HAP-1 (cell line): Measurements from ENCODE around the gene RALGAPA1.
"Not testable (repeated sequence)": the region's sequence is repeated elsewhere in the genome, so short reads cannot be mapped to it uniquely, and the experiment has no call there.

Experiments
- DNase-seq, 2 experiments: peaks; one replicate each; pipeline ENCODE4 v3.0.0-alpha.2; 2016 to 2020; ENCODE audit warnings: low spot score in 2 of 2
- H3K27me3 ChIP-seq: fragments of 250-450 bp; sonication (Bioruptor Pico); 2 replicates; pipeline ENCODE4 v1.5.1; 2020; ENCODE audit warnings: low read depth, mild to moderate bottlenecking, moderate library complexity
- H3K36me3 ChIP-seq: fragments of 250-450 bp; sonication (Bioruptor Pico); replicated peaks from 2 replicates; pipeline ENCODE4 v1.5.1; 2020; ENCODE audit warnings: mild to moderate bottlenecking
- H3K4me1 ChIP-seq: fragments of 250-450 bp; sonication (Bioruptor Pico); 2 replicates; pipeline ENCODE4 v1.5.1; 2020; ENCODE audit warnings: mild to moderate bottlenecking
- H3K4me3 ChIP-seq: fragments of 250-450 bp; sonication (Bioruptor Pico); 2 replicates; pipeline ENCODE4 v1.5.1; 2020; ENCODE audit warnings: mild to moderate bottlenecking, moderate library complexity
- H3K9me3 ChIP-seq: fragments of 250-450 bp; sonication (Bioruptor Pico); 2 replicates; pipeline ENCODE4 v1.5.1; 2020; ENCODE audit warnings: mild to moderate bottlenecking, moderate library complexity
- in situ Hi-C: fragments of 300-500 bp; cut with MboI; formaldehyde crosslinking; loops from 3 replicates; pipeline ENCODE4 v1.14.3; 2020; ENCODE audit warnings: low sequenced_read_pairs, inconsistent platforms, mixed read lengths

The RALGAPA1 gene

GRCh38 chr14:35689000-35689460, 120.1 kb downstream of the RALGAPA1 start:
- 0 out of 2 replicates have a peak, but pooled peaks cover 3% of the 10 kb centered on the region for H3K36me3 ChIP-seq
- in situ Hi-C loops = loop anchor here (10.0 kb wide), 2 partner anchors 264 to 544 kb away; no protein-coding TSS in a partner anchor
- no peaks in the 10 kb centered on the region for H3K27me3 ChIP-seq
- H3K9me3 ChIP-seq = no peaks in the 10 kb centered on the region
- H3K4me3 ChIP-seq = no peak overlapping the region
- DNase-seq = no peak
- H3K4me1 ChIP-seq = no peaks in the 10 kb centered on the region

DNA sequence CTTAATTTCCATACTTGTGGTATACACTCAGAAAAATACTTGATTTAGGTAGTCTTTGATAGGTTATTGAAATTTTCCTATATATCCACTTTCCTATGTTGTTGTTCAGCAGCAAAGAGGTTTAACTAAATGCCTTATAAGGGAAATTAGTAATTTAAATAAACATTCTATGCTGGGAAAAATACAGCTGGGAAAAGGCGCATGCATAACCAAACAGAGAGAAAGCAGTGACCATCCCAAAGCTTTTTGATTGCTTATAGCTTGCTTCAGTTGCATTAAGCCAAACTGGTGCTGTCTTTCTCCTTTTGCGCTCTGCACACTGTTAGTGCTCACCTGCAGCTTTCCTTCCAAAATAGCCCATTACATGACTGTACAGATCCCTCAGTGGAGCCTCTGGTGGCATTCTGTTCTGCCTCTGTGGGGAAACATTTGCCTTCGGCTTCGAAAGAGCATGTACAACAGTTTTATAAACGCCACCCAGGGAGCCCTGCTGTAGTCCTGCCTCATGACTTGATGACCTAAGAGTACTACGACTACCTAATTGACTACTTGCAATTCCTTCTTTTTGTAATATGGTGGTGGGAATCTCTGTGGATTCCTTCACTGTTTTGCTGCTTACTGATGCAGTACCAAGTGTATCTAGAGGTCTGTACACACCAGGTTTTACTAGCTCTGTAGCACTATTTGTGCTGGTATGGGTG, 120.8 kb downstream of the RALGAPA1 start:
- H3K4me1 ChIP-seq = no peaks in the 10 kb centered on the region
- H3K27me3 ChIP-seq = no peaks in the 10 kb centered on the region
- in situ Hi-C loops = loop anchor here (10.0 kb wide), 2 partner anchors 263 to 543 kb away; no protein-coding TSS in a partner anchor
- no peaks in the 10 kb centered on the region for H3K9me3 ChIP-seq
- H3K36me3 ChIP-seq = 0 out of 2 replicates have a peak, but pooled peaks cover 3% of the 10 kb centered on the region
- no peak overlapping the region for H3K4me3 ChIP-seq
- DNase-seq = no peak

DNA sequence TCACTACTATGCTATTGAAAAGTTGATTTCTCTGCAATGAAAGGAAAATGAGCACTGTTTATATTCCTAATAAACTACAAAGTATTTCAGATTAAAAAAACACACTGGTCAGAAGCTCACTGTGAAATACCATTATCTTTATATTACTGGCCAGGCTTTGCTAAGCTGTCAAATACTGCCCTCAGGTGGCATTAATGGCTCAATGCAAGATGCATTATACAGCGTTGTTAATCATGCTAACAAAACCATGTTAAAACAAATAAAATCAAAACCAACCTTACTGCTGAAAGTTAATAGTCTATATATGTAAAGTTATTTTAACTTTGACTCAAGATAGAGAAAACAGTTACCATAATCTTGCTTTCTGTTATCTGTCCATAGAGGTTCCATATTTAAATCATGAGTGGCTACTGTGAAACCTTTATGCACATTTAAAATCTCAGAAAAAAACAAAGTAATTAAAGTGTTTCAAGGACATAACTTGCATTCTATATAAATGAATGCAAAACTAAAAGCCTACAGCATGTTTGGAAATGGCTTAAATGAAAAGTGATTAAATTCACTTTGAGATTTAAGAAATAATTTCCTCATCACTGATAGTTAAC, 121.7 kb downstream of the RALGAPA1 start:
- peak; percentile 61 to 69 for DNase-seq
- Histone ChIP-seq H3K36me3 (0 out of 2 replicates have a peak, but pooled peaks cover 3% of the 10 kb centered on the region), H3K4me3 (no peak overlapping the region), H3K9me3 (no peaks in the 10 kb centered on the region), H3K27me3 (no peaks in the 10 kb centered on the region), H3K4me1 (no peaks in the 10 kb centered on the region)
- in situ Hi-C loops = loop anchor here (10.0 kb wide), 2 partner anchors 263 to 543 kb away; no protein-coding TSS in a partner anchor

- not testable (repeated sequence) for H3K27me3 ChIP-seq, H3K4me3 ChIP-seq, H3K36me3 ChIP-seq, H3K4me1 ChIP-seq, DNase-seq, H3K9me3 ChIP-seq
- in situ Hi-C loops = loop anchor here (10.0 kb wide), 2 partner anchors 259 to 539 kb away; no protein-coding TSS in a partner anchor
Observed at GRCh38 chr14:35683688-35684087, 125.4 kb downstream of the RALGAPA1 start.

- no peak for DNase-seq
- no peaks in the 10 kb centered on the region for H3K9me3 ChIP-seq
- in situ Hi-C loops = loop anchor here (10.0 kb wide), 2 partner anchors 258 to 538 kb away; no protein-coding TSS in a partner anchor
Observed at GRCh38 chr14:35682802-35683201, 126.3 kb downstream of the RALGAPA1 start.

DNA sequence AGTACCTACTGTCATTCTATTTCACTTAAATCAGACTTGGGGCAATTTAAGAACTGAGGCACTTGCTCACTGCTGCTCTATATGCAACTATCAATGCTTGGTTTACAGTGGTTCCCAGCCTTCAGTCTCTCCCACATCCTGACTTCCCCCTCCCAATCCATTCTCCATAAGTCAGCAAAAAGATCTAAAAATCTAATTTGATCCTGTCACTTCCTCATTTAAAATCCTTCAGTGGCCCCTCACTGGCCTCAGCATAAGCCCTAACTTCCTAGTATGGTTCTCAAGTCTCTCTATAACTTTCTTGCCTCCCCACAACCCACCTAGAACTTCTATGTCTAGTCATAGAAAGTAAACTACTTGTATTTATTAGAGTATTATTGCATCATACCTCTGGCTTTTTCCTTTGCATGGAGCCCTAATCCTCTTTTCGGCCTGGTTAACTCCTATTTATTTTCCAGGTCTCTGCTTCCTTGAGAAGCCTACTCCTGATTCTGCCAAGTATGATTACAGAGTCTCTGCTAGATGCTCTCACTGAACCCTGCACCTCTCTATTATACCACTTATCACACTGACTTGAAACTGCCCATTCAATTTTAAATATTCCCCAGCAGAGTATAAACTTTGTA, 130.6 kb downstream of the RALGAPA1 start:
- in situ Hi-C loops = no loop called here
- no peaks in the 10 kb centered on the region for H3K36me3 ChIP-seq
- H3K27me3 ChIP-seq = no peaks in the 10 kb centered on the region
- H3K4me1 ChIP-seq = no peaks in the 10 kb centered on the region; the same call in 1 of the 2 replicates
- no peak for DNase-seq
- no peak overlapping the region for H3K4me3 ChIP-seq
- H3K9me3 ChIP-seq = no peaks in the 10 kb centered on the region

More at GRCh38 chr14:35682802-35683201, 126.3 kb downstream of the RALGAPA1 start:
- no peaks in the 10 kb centered on the region; the same call in 1 of the 2 replicates for H3K4me1 ChIP-seq
- no peak overlapping the region for H3K4me3 ChIP-seq
- H3K36me3 ChIP-seq = no peaks in the 10 kb centered on the region
- H3K27me3 ChIP-seq = no peaks in the 10 kb centered on the region

GRCh38 chr14:35669782-35670181, 139.3 kb downstream of the RALGAPA1 start:
- no peak for DNase-seq
- Histone ChIP-seq H3K27me3 (no peaks in the 10 kb centered on the region), H3K4me1 (no peaks in the 10 kb centered on the region), H3K36me3 (no peaks in the 10 kb centered on the region), H3K9me3 (no peaks in the 10 kb centered on the region), H3K4me3 (no peak overlapping the region)
- in situ Hi-C loops = no loop called here

DNA sequence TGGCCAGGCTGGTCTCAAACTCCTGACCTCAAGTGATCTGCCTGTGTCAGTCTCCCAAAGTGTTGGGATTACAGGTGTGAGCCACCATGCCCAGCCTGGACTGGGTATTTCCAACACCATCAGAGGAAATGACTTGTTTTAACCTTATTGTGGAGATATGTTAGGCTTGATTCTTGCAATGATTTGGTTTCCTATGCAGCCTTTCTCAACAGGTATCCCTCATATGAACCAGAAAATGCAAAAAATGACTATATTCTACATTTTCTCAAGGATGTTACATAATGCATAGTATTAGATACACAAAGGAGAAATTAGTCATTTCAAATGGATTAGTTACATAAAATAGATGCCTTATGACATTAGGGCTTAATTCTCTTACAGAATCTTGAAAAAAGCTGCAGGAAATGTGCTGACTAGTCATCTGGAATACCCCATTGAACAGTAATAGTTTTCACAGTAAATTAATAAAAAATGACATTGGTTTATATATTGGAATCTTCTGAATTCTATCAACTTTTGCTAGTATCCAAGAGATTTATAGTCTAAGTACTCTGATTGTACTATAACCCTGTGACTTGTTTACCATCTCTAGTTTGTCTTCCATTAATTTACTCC, 142.6 kb downstream of the RALGAPA1 start:
- in situ Hi-C loops = no loop called here
- H3K4me3 ChIP-seq = no peak overlapping the region
- no peak for DNase-seq
- H3K4me1 ChIP-seq = no peaks in the 10 kb centered on the region
- no peaks in the 10 kb centered on the region for H3K9me3 ChIP-seq
- H3K36me3 ChIP-seq = no peaks in the 10 kb centered on the region
- no peaks in the 10 kb centered on the region for H3K27me3 ChIP-seq

- H3K27me3 ChIP-seq = no peaks in the 10 kb centered on the region
- no peak overlapping the region for H3K4me3 ChIP-seq
- H3K9me3 ChIP-seq = no peaks in the 10 kb centered on the region
- in situ Hi-C loops = no loop called here
- no peaks in the 10 kb centered on the region for H3K36me3 ChIP-seq
- no peak for DNase-seq
- peaks cover 6% of the 10 kb centered on the region; the same call in 1 of the 2 replicates for H3K4me1 ChIP-seq
Observed at GRCh38 chr14:35661875-35662274, 147.2 kb downstream of the RALGAPA1 start.

DNA sequence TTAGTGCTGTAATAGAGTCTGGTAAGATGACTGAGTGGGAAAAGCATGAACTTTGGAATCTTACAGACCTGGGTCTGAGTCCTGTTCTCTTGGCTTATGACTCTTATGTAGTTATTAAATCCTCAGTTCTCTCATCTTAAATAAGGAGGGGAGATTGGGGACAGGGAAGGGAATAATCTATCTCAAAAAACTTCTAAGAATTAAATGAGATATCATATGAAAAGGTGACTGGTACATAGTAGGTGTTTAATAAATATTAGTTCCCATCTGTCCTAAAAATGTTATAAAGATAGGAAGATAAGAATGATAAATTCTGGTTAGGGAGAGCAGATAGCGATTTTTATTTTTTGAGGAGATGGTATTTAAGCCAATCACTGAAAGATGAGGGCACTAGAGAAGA, 156.1 kb downstream of the RALGAPA1 start:
- no peaks in the 10 kb centered on the region for H3K9me3 ChIP-seq
- no peaks in the 10 kb centered on the region for H3K4me1 ChIP-seq
- no peak for DNase-seq
- in situ Hi-C loops = no loop called here
- H3K36me3 ChIP-seq = no peaks in the 10 kb centered on the region
- H3K4me3 ChIP-seq = no peak overlapping the region
- H3K27me3 ChIP-seq = no peaks in the 10 kb centered on the region

DNA sequence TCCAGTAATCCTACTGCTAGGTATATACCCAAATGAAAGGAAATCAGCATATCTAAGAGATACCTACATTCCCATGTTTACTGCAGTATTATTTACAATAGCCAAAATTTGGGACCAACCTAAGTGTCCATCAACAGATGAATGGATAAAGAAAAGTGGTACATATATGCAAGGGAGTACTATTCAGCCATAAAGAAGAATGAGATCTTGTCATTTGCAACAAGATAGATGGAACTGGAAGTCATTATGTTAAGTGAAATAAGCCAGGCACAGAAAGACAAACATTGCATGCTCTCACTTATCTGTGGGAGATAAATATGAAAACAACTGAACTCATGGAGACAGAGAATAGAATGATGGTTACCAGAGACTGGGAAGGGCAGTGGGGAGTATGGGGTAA, 165.6 kb downstream of the RALGAPA1 start:
- H3K9me3 ChIP-seq = no peaks in the 10 kb centered on the region
- H3K4me1 ChIP-seq = peaks cover 4% of the 10 kb centered on the region; the same call in 1 of the 2 replicates
- no peak for DNase-seq
- in situ Hi-C loops = no loop called here
- no peak overlapping the region for H3K4me3 ChIP-seq
- no peaks in the 10 kb centered on the region for H3K36me3 ChIP-seq
- no peaks in the 10 kb centered on the region for H3K27me3 ChIP-seq

DNA sequence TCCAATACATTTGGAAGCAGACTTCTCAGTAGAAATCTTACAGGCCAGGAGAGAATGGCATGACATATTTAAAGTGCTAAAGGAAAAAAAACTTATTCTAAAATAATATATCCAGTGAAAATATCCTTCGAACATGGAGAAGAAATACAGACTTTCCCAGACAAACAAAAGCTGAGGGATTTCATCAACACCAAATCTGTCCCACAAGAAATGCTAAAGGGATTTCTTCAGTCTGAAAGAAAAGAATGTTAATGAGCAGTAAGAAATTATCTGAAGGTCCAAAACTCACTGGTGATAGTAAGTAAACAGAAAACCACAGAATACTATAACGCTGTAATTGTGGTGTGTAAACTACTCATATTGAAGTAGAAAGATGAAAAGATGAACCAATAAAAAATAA, 171.2 kb downstream of the RALGAPA1 start:
- Histone ChIP-seq H3K4me1 (peaks cover 2% of the 10 kb centered on the region), H3K36me3 (no peaks in the 10 kb centered on the region), H3K27me3 (no peaks in the 10 kb centered on the region), H3K9me3 (peaks cover 4% of the 10 kb centered on the region; the same call in 1 of the 2 replicates), H3K4me3 (no peak overlapping the region)
- in situ Hi-C loops = no loop called here
- DNase-seq = no peak

- DNase-seq = no peak
- H3K9me3 ChIP-seq = peaks cover 4% of the 10 kb centered on the region; the same call in 1 of the 2 replicates
- peaks cover 7% of the 10 kb centered on the region for H3K4me1 ChIP-seq
- no peaks in the 10 kb centered on the region for H3K27me3 ChIP-seq
- in situ Hi-C loops = no loop called here
- no peaks in the 10 kb centered on the region for H3K36me3 ChIP-seq
- H3K4me3 ChIP-seq = no peak overlapping the region
Observed at GRCh38 chr14:35637269-35637668, 171.8 kb downstream of the RALGAPA1 start.
